Measurements from ENCODE around the gene EPHA10.

DNA sequence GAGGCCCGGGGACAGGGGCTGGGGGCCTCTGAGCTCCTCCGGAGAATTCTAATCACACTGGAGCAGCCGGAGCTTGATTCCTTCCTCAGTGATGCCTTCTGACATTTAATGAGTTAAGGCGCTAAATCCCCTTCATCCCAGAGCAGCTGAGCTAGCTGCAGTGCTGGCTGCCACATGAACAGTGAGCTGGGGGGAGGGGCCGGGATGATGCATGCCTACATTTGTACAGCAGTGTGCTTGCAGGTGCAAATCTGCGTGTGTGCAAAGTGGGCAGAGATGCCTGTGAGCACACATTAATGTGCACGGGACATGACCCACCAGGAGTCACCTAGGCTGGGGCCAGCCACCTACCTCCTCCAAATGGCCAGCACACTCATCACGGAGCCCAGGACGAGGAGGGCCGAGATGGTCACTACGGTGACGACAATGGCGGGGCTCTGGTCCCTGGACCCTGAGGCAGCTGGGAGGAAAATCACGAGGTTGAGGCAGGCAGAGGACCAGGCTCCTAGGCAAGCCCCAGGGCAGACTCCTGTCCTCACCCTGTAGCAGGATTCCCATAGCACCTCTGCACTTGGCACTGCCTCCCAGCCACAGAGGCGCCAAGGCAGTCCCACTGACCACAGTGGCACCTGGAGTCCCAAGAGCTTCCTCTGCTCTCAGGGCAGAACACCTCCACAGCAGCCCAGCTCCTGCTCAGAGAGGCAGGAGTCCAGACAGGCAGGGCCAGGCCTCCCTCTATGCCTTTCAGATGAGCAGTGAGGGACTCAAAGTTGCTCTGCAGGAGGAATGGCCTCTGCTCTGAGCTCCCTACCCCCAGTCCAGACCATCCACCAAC, 38.0 kb downstream of the EPHA10 start:
- TF ChIP-seq ZNF777 (tag by site-specific recombination; IDR thresholded peaks at IDR 0.05; ENCODE audit: borderline replicate concordance) (no peak), ZNF274 (IDR thresholded peaks at IDR 0.05; ENCODE audit: low read length) (no peak), ZNF274 (tag by site-specific recombination; IDR thresholded peaks at IDR 0.05; ENCODE audit: borderline replicate concordance) (no peak), ZFP3 (tag by site-specific recombination; IDR thresholded peaks at IDR 0.05; ENCODE audit: low read depth) (no peak), ZNF791 (tag by site-specific recombination; IDR thresholded peaks at IDR 0.05) (no peak), WT1 (tag by site-specific recombination; IDR thresholded peaks at IDR 0.05) (no peak), YY2 (tag by site-specific recombination; IDR thresholded peaks at IDR 0.05) (no peak), SALL2 (tag by site-specific recombination; IDR thresholded peaks at IDR 0.05; ENCODE audit: borderline replicate concordance) (no peak), REST (tag by site-specific recombination; IDR thresholded peaks at IDR 0.05) (no peak), RBAK (tag by site-specific recombination; IDR thresholded peaks at IDR 0.05) (no peak), ZBTB1 (tag by site-specific recombination; IDR thresholded peaks at IDR 0.05) (no peak), ZNF324 (tag by site-specific recombination; IDR thresholded peaks at IDR 0.05) (no peak), ZSCAN4 (tag by site-specific recombination; IDR thresholded peaks at IDR 0.05) (no peak)
- TF ChIP-seq, protein P1, sequence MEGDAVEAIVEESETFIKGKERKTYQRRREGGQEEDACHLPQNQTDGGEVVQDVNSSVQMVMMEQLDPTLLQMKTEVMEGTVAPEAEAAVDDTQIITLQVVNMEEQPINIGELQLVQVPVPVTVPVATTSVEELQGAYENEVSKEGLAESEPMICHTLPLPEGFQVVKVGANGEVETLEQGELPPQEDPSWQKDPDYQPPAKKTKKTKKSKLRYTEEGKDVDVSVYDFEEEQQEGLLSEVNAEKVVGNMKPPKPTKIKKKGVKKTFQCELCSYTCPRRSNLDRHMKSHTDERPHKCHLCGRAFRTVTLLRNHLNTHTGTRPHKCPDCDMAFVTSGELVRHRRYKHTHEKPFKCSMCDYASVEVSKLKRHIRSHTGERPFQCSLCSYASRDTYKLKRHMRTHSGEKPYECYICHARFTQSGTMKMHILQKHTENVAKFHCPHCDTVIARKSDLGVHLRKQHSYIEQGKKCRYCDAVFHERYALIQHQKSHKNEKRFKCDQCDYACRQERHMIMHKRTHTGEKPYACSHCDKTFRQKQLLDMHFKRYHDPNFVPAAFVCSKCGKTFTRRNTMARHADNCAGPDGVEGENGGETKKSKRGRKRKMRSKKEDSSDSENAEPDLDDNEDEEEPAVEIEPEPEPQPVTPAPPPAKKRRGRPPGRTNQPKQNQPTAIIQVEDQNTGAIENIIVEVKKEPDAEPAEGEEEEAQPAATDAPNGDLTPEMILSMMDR (tag by site-specific recombination; IDR thresholded peaks at IDR 0.05) = no peak
